ENCODE results near the gene TCF12. TPM values are rescaled to one million over a fixed set of nuclear protein-coding genes. Genes with fewer than 3 reads are reported as not detected.

The TCF12 gene
- total RNA-seq, 1 experiment from 2014 or later, result 98.7 TPM

DNA sequence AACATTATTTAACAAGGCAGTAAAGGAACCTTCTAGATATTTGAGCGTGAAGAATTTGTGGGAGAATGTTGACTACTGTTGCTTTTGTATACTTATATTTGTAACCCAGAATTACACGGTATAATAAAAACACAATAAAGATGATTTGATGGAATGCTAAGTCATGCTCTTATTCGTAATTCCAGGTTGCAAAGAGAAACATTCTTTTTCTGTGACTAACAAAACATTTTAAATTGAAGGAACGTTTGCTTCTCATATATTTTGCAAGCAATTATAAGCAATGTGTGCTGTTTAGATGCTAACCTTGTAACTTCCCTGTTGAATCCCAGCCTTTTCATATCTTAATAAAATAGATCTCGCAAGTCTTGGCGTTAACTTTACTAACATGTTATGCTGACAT lies 333.5 kb downstream of the TCF12 start:
- no peak for DNase-seq (ENCODE audit: low spot score)

DNA sequence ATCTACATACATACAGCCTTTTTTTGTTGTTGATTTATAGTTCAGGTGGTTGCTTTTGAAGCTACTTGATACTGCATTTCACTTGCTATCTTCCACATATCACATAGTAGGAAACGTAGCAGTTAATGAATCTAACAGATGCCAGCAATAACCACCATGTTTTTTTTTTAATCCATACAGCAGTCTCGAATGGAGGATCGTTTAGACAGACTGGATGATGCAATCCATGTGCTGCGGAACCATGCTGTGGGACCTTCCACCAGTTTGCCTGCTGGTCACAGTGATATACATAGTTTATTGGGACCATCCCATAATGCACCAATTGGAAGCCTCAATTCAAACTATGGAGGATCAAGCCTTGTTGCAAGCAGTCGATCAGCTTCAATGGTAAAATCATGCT lies 334.6 kb downstream of the TCF12 start:
- DNase-seq (ENCODE audit: low spot score), result no peak

DNA sequence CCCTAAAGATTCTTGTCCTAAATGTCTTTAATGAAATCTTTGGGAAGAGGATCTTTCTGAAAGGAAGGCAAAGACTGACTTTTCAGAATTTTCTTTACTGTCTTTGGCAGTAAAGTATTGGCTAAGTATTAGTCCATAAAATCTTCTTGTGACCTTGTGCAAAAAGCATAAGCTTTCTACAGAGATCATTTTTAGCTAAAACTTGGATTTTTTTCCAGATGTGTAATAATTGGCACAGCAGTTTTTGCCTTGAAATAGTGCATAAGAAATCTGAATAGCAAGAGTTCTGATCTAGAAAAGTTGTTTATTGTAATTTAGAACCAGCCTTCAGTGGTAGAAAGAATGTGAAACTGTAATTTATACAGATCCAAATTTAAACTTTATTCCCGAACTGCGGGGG lies 335.1 kb downstream of the TCF12 start:
- DNase-seq (ENCODE audit: low spot score), result no peak

DNA sequence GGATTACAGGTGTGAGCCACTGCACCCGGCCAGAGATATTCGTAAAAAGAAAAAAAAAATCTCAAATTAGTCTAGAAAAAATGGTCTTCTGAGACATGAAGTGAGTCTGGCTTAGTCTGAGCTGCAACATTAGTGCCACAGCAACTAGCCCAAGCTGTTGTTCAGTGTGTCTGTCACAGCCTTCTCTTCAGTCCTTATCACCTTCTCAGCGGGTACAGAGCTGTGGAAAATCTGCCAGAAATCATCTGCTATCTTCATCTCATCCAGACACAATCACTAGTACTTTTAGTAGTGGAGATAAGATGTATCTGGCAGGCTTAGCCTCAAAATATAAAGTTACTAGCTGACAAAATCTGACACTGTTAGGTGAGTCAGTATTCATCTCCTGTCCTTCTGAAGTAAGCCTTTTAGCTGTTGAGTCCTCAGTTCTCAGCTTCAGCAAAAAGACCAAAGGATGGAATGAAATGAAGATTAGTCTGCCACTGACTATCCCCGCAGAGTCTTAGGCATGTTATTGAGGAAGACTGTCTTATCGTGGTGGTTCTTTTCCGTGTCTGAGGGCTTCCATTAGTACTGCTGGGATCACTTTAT lies 337.4 kb downstream of the TCF12 start:
- no peak for DNase-seq (ENCODE audit: low spot score)

DNA sequence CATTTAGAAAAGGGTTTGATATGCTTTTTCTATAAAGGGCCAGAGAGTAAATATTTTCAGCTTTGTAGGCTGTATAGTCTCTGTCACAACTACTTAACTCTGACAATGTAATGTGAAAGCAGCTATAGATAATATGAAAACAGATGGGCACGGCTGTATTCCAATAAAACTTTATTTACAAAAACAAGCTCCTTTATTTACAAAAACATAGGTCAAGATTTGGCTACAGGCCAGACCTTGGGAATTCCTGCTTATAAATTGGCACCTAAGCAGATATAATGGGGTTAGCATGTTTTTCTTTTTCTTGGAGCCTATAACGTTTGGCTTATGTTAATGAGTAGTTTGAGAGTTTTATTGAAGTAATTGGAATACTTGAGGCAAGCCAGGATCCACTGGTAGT lies 338.5 kb downstream of the TCF12 start:
- no peak for DNase-seq (ENCODE audit: low spot score)

DNA sequence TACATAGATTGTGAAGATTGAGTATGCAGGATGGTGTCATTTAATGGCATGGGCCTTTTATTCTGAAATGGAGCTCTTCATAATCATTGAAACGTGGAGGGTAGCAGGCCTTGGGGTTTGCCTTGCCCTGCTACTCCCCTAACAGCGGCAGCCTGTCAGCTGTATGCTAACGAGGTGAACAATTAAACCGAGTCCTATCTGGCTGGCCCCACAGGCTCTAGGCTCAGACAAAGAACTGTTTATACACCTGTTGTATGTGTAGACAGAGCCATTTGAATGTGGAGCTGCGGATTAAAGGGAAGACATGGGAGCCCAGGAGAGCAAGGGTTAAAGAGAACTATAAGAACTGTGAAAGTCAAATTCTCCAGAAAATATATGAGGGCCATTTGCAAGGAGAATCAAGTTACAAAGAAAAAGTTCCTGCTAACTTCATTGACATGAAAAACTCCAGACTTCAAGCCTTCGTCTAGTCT lies 341.2 kb downstream of the TCF12 start:
- no peak for DNase-seq (ENCODE audit: low spot score)

DNA sequence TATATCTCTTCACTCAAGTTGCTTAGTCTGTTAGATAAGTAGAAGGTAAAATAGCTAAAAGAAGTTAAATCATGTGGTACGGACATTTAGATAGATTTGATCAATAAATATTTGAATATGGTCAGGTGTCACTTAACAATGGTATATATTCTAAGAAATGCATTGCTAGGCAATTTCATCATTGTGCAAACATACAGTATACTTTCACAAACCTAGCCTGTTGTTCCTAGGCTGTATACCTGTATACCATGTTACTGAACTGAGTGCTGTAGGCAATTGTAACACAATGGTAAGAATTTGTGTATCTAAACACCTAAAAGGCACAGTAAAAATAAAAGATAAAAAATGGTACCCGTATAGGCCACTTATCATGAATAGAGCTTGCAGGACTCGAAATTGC lies 345.1 kb downstream of the TCF12 start:
- DNase-seq (ENCODE audit: low spot score), result no peak

DNA sequence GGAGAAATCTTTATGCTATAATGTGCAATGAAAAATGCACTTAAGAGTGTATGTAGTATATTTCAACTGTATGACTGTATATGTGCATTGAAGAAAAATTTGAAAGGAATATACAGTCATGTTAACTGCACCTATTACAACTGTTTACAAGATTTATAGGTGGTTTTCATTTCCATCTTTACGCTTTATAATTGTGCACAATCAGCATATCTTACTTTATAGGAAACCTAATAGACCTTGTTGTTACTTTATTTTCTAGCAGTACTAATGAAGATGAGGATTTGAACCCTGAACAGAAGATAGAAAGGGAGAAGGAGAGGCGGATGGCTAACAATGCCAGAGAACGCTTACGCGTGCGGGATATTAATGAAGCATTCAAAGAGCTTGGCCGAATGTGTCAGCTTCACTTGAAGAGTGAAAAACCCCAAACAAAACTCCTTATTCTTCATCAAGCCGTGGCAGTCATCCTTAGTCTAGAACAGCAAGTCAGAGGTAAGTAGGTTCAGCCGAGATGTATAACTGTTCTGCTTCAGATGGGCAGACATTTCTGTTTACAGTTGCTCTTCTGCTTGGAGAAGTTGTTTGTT lies 354.4 kb downstream of the TCF12 start:
- DNase-seq (ENCODE audit: low spot score), result no peak

DNA sequence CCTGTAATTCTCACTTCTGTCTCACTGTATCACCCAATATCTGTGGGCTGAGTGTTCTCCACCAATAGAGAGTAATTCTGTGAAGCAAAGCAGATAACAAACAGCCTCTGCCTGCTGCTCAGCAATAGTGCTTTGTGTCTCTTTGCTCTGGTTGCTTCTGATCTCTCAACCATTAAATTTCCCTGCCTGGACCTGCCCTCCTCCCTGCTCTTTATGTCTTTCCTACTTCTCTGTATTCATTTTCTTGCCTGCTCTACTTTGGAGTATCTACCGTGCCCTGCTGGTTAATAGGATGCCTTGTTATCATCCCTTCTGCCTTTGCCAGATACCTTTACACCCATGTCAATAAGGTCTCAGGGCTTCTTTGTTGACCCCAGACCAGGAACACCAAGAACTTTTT lies 355.0 kb downstream of the TCF12 start:
- DNase-seq (ENCODE audit: low spot score), result no peak

DNA sequence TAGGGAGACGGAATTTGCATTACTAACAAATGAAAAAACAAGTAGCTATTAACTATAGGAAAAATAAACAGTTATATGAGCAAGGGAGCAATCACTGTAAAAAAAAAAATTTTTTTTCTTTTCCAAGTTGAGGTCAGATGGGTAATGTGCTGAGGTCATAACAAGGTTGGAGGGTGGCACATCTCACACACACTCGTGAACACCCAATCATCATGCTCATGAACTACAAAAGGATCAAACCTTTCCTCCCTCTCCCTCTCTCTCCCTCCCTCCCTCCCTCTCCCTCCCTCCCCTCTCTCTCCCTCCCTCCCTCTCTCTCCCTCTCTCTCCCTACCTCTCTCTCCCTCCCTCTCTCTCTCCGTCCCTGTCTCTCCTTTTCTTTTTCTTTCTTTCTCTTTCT lies 360.0 kb downstream of the TCF12 start:
- no peak for DNase-seq (ENCODE audit: low spot score)

DNA sequence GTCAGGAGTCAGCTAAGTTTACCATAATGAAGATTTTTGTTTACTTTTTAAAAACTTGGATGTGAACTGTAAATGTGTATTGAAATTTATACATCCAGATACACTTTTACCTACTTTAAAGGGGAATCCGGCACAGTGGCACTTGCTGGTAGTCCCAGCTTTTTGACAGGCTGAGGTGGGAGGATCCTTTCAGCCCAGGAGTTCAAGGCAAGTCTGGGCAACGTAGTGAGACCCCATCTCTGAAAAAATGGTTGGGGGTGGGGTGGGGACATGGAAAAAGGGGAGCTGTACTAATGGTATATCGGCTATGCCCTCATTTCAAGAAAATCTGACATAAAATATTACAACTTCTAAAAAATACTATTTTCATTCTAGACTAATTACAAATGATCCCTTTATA lies 362.0 kb downstream of the TCF12 start:
- no peak for DNase-seq (ENCODE audit: low spot score)

DNA sequence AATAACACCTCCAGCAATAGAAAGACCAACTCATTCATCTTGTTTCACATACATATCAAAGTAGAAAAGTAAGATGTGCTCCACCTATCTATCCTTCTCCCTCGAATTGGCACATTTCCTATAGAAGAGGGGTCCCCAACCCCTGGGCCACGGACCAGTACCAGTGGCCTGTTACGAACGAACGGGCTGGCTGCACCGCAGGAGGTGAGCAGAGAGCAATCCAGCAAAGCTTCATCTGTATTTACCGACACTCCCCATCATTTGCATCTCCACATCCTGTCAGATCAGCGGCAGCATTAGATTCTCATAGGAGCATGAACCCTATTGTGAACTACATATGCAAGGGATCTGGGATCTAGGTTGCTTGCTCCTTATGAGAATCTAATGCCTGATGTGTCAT lies 362.9 kb downstream of the TCF12 start:
- DNase-seq (ENCODE audit: low spot score), result no peak

DNA sequence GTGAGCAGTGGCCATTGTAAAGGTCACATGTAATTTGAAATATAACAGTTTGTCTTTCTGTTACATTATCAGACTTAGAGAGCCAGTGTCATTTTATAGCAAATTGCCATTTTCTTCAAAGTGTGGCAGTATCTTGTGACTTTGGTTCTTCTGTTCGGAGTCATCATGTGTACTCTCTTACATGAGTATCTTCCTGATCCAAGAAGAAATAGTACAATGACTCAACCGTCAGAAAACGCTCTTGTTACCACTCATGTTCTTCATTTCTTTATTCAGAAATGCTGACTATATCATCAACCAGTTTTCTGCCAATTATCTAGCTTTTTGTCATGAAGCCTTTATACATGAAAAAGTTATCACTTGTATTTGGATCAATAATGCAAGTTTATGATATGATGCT lies 364.2 kb downstream of the TCF12 start:
- no peak for DNase-seq (ENCODE audit: low spot score)

DNA sequence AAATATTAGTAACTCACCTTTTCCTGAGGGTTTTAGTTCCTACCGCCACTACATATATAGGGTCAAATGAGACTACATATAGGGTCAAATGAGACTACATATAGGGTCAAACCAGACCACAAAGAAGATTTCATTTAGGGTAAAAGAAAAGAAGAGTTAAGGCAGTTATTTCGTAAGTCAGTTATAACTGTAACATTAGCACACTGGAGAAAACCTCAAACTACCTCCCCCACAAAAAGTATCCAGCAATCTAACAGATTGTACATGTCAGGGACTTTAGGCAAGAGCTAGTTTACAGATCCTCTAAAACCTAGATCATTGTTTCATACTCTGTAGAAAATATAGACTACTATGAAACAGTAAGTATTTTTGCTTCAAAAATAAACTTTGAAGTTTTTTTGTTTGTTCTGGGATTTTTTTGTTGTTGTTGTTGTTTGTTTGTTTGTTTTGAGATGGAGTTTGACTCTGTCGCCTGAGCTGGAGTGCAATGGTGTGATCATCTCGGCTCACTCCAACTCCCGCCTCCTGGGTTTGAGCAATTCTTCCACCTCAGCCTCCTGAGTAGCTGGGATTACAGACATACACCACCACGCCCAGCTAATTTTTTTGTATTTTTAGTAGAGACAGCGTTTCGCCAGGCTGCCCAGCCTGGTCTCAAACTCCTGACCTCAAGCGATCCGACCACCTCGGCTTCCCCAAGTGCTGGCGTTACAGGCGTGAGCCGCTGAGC lies 365.5 kb downstream of the TCF12 start:
- no peak for DNase-seq (ENCODE audit: low spot score)

DNA sequence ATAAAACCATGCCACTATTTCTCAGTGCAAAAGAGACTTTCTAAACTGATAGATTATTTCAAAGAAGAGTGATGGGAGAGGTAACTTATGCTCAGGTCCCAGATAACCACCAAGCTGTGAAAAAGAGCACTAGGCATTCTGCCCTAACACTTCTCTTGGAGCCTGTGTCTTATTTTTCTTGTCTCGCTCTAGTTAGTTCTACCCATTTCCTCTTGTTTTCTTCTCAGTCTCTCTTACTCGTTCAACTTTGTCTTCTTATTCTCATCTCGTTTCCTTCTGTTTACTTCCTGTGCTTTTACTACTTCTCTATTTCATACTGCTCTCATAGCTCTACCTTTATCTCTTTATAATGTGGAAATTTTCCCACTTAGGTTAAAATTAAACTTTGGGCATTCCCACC lies 366.1 kb downstream of the TCF12 start:
- DNase-seq (ENCODE audit: low spot score), result no peak

DNA sequence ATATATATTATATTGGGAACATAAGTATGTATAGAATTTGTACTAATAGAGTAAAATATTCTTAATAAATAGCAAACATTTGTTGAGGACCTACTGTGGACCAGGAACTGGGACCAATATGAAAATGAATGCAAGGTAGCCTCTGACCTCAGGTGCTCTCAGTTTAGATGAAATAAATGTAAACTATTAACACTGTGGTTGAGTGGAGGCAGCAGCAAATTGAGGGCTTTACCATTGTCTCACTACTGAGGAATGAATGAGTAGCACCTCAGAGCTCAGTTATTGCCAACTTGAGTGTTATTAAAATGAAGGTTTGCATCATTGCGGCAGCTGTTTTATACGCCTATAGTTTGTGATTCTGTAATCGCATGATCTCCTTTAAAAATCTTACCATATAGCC lies 366.9 kb downstream of the TCF12 start:
- DNase-seq (ENCODE audit: low spot score), result no peak

DNA sequence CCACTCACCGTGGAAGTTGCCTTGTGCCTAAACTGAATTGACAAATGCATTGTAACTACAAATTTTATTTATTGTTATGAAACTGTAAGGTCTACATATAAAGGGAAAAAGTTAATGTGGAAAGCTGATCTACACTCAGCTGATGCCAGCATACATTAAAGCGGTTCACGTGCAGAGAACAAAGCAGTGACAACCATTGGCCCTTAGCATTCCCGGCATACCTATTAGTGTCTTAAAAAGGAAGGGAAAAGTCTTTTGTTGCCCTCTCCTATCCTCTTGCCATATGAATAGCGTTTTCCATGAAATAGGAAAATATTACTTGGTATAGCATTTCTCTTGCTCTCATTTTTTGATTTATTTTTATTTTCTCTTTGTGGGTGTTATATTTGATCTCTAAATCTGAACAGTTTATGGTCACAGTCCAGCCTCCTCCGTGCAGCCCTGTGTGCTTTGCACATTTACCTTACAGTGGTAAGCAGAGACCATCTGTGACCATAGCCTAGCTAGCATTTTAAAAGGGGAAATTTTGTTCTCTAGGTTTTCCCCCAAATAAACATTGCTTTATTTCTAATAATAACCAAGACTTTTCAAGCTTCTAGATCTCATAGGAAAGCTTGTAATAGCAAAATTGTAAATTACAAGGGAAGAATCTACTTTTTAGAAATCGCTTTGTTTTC lies 368.1 kb downstream of the TCF12 start:
- DNase-seq (ENCODE audit: low spot score), result no peak

DNA sequence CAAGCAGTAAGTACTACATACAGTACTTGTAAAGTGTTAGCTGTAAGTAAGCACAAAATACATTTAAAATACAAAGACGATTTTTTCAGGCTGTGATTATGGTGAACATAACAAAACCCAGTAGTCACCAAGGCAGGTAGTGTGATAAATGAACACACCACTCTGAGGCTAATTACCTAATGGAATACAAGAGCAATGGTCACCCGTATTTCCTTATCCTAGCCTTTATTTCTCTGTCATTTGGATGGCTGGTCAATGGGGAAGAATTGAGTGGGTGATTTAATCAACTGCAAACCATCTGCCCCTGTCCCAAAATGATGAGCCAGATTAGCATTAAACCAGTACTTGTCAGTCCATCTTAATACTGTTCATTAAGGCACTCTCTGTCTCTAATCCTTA lies 368.7 kb downstream of the TCF12 start:
- DNase-seq (ENCODE audit: low spot score), result no peak

DNA sequence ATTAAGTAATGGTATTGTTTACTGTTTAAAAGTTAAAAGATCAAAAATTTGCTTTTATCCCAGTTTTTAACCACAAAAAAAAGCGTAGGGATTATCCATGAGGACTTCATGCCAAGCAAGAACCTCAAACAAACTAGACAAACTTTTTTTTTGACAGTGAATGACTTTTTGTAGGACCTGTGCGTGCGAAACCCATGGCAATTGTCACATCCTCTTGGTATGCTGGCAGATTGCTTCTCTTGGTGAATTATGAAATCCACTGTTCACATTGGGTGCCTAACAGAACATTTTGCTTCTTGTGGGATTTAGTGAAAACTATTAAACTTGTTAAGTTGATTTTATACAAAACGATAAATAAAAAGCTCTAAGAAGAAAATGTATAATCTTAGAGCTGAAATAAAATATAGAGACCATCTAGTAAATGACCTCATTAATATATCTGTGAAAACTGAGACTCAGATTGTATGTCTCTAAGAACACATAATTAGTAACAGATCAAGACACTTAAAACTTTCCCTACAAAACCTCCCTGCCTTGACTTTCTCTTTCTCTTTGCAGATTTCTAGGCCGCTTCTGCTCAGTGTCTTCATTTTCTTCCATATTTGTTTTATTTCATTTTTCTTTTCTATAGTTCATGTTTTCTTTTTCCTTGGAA lies 370.6 kb downstream of the TCF12 start:
- no peak for DNase-seq (ENCODE audit: low spot score)

DNA sequence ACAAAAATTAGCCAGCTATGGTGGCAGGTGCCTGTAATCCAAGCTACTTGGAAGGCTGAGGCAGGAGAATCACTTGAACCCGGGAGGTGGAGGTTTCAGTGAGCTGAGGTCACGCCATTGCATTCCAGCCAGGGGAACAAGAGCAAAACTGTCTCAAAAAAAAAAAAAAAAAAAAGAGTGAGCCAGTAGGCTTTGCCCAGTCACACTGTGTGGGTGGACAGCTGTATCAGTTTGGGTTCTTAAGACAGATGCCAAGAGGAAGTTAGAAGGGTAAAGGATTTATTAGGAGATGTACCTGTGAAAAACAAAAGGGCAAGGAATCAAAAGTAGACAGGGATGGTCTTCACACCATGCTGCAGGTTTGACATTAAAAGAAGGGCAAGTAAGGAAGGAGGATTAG lies 371.7 kb downstream of the TCF12 start:
- no peak for DNase-seq (ENCODE audit: low spot score)

DNA sequence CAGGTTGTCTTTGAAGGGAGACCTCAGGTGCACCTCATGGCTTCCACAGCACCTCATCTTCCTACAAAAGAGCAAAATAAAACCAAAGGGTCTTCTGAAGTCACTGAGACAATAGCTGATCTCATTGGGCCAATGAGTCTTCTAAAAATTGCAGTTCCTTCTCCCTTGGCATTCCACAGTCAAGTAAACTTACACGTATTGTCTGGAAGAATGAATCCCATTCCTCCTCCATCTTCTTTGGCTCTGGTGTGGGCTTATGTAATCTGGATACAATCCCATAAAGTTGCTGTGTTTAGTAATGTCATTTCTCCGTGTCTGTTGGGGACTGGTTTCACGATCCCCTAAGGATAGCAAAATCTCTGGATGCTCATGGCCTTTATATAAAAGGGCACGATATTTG lies 372.4 kb downstream of the TCF12 start:
- DNase-seq (ENCODE audit: low spot score), result no peak

DNA sequence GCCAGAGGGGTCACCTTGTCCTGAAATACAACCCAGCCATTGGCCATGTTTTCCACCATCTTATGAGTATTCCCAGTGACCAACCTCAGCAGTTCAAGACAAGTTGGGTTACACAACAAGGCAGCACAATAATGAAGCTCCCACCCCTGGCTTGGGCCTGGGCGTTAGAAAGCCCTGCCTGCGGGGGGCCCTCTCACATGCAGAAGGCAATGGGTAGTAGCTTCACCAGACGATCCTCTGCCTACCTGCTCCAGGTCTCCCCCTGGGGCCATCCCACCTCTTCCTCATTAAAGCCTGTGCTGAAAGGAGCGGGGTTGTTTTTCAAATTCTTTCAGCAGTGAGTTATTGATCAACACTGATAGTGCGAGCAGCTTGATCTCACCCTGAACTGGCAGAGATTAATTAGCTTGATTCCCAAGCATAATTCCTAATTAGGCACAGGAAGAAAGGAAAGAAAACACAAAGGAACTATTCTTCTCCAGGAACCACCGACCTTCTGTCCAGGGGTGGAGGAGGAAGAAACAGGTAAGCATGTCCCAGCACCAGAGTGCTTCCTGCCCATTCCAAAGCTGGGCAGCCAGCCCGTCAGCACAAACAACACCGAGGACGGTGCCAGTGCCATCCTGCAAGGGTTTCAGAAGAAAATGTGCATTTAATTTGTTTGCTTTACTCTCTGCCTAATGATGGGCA lies 378.2 kb downstream of the TCF12 start:
- no peak for DNase-seq (ENCODE audit: low spot score)

Measured in H4 (cell line).